Measurements from ENCODE around the gene WFIKKN1.

The WFIKKN1 gene

DNA sequence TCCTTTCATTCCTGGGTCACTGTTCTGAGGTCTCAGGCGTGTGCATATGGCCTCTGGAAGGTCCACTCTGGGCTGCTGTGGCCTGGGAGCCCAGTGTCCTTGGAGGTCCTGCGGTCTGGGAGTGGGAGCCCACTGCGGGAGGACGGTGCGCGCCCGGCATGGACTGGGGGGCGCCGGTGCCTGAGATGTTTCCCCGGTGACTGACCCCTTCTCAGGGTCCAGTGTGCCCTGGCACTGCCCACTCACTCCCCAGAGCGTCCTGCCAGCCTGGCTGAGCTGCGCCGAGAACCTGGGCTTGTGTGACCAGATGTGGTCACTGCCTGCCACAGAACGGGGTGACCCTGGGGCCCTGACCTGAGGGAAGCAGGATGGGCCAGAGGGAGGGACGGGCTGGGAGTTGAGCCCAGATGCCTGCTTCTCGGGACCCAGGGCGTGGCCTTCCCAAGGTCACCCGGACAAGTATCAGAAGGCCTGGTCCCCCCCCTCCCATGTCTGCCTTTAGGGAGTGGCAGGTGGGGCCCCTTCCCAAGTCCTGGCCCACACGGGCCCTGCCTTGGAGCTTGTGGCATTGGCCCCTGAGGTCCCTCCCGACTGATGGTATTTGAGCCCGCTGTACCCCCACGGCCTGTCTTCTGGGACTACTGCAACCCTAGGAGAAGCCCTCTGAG is 43.6 kb downstream of the WFIKKN1 start:
- DNase-seq (ENCODE audit: low read depth), result no peak

DNA sequence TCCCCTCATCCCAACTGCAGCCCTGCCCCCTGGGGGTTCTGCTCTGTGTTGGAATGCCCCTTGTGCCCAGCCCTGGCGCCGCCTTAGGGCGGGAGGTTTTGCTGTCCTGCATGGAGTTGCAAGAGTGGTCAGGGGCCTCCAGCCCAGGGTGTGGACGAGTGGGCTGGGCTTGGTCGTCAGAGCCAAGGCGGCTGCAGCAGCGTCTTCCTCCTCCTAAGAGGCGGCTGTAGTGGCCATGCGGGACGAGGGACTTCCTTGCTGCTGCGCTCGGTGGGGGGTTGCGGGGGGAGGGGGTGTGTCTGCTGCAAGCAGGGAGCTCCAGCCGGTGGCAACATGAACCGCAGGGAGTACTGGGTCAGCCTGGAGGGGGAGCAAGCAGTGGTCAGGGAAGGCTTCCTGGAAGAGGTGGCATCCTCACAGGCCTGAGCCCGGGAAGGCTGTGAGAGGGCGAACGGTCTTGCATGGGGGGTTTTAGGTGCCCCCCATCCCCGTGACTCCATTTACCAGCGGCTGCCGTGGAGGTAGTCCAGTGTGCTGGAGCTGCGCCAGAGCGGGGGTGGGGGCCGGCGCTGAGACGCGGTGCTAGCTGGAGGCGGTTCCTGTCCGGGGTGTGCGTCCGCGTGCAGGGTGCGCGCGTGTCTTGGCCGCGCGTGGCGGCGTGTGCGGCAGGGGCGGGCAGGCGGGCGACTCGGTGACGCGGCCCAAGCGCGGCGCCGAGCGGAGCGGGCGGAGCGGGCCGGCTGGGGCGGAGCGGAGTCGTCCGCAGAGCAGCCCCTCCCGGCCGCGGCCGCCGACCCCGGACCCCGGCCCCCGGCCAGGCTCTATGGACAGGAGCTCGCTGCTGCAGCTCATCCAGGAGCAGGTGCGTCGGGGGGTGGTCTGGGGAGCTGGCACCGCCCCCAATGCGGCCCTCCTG is 44.4 kb downstream of the WFIKKN1 start, which contains the start of gene RHBDL1:
Gene RHBDL1, plus strand, starts transcription at position 704 of the 916 bp plus-strand sequence. Its CDS starts 120 bp downstream, at position 824.
- no peak for DNase-seq (ENCODE audit: low read depth)

DNA sequence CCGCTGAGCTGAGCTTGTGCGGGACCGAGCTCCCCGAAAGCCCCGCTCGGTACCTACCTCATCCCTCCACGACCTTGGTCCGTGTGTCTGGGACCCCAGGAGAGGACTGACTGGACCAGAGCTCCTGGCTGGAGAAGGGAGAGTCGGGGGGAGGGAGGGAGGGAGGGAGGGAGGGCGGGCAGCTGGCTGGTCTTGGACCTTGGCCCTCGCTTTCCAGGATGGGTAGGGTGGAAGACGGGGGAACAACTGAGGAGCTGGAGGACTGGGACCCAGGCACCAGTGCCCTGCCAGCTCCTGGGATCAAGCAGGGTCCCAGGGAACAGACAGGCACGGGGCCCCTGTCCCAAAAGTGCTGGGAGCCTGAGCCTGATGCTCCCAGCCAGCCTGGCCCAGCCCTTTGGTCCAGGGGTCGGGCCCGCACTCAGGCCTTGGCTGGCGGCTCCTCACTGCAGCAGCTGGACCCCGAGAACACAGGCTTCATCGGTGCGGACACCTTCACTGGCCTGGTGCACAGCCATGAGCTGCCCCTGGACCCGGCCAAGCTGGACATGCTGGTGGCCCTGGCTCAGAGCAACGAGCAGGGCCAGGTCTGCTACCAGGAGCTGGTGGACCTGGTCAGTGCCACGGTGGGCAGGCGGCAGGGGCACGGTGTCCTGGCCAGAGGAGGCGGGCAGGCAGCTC is 45.2 kb downstream of the WFIKKN1 start:
- DNase-seq (ENCODE audit: low read depth), result no peak

DNA sequence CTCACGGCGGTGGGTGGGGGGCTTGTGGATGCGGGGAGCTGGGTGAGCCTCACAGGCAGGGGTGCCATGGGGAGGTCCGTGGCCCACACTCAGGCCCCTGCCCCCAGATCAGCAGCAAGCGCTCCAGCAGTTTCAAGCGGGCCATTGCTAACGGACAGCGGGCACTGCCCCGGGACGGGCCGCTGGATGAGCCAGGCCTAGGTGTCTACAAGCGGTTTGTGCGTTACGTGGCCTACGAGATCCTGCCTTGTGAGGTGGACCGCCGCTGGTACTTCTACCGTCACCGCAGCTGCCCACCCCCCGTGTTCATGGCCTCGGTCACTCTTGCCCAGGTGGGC is 45.7 kb downstream of the WFIKKN1 start:
- no peak for DNase-seq (ENCODE audit: low read depth)

DNA sequence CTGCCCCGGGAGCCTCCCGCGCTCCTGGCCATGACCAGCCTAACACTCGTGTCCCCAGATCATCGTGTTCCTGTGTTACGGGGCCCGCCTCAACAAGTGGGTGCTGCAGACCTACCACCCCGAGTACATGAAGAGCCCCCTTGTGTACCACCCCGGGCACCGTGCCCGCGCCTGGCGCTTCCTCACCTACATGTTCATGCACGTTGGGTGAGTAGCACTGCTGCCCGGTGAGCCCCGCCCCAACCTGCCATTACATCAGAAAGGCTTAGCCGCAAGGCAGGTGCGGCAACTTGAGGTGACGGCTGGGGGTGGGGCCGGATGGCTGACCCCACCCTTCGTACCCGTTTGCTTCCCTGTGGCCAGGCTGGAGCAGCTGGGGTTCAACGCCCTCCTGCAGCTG is 46.1 kb downstream of the WFIKKN1 start:
- no peak for DNase-seq (ENCODE audit: low read depth)

DNA sequence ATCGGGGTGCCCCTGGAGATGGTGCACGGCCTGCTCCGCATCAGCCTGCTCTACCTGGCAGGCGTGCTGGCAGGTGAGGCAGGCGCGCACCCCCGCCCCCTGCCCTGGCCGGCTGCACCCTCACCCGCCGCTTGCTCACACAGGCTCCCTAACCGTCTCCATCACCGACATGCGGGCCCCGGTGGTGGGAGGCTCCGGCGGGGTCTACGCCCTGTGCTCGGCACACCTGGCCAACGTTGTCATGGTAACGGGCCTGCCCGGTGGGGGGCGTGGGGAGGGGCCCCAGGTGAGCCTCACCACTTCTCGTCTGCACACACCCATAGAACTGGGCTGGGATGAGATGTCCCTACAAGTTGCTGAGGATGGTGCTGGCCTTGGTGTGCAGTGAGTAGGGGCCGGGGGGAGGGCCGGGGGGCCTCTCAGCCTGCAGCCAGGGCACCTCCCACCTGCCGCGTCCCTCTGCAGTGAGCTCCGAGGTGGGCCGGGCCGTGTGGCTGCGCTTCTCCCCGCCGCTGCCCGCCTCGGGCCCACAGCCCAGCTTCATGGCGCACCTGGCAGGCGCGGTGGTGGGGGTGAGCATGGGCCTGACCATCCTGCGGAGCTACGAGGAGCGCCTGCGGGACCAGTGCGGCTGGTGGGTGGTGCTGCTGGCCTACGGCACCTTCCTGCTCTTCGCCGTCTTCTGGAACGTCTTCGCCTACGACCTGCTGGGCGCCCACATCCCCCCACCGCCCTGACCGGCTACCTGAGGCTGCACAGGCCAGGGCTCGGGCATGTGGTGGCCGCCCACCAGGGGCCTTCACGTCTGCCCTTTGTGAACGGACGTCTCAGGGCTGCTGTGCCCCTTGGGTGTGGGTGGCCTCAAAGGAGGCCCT is 46.8 kb downstream of the WFIKKN1 start:
- no peak for DNase-seq (ENCODE audit: low read depth)

DNA sequence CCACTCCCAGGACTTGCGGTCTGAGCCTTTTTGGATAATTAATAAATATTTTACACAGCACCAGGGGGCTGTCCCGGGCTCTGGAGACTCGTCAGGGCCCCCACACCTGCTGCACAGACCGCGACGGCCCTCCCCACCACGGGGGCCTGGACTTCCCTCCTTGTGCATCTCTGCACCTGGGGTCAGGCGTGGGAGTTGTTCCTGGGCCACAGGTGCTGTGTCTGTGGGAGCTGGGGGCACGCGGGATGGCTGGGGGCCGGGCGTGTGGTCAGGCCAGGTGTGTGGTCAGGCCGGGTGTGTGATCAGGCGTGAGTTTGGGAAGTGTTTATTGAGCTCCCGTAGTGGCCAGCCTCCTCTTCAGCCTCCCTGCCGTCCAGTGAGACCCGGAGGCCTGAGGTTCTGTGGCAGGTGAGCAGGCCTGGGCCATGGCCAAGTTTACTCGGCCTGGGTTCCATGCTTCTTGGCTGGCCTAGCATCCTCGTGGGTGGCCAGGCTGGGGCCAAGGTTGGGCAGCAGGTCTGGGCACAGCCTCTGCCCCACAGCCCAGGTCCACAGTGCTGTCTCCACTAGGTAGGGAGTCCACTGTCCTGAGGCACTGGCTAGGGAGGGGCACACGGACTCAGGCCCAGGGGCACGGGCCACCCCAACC is 47.5 kb downstream of the WFIKKN1 start:
- DNase-seq (ENCODE audit: low read depth), result no peak

DNA sequence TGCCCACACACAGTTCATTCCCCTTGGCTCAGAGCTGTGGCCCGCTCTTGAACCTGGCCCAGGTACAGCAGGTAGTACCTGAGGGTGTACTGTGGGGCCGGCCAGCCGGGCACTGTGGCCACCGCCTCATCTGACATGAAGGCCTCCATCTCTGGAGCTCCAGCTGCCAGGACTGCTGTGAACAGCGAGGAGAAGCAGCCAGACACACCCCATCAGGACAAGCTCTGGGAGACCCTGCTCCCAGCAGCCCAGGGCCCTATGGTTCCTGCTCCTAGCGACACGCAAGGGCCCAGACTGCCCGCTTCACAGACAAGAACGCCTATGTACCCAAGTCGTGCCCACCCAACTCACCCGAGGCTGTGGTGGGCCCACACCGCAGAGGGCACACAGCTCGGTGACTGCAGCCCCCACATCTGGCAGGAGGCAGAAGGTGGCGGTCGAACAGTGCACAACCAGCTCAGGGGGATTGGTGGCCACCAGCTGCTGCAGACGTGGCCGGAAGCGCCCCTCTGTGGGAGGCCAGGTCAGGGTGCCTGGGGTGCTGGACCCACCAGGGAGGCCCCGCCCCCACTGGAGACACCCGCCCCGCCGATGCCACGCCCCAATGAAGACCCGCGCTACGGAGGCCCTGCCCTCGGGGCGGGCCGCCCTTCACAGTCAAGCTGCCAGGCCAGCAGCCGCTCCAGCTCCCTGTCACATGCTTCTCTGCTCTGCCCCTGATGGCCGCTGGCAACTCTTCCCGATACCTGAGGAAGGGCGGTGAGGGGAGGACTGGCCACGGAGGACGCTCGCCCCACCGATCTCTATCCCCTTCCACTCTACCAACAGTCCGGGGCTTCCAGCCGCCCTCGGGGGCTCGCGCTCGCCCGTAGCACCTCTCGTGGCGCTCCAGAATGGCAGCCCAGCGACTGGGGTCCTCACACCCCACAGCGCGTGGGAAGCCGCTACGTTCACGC is 48.4 kb downstream of the WFIKKN1 start:
- no peak for DNase-seq (ENCODE audit: low read depth)

DNA sequence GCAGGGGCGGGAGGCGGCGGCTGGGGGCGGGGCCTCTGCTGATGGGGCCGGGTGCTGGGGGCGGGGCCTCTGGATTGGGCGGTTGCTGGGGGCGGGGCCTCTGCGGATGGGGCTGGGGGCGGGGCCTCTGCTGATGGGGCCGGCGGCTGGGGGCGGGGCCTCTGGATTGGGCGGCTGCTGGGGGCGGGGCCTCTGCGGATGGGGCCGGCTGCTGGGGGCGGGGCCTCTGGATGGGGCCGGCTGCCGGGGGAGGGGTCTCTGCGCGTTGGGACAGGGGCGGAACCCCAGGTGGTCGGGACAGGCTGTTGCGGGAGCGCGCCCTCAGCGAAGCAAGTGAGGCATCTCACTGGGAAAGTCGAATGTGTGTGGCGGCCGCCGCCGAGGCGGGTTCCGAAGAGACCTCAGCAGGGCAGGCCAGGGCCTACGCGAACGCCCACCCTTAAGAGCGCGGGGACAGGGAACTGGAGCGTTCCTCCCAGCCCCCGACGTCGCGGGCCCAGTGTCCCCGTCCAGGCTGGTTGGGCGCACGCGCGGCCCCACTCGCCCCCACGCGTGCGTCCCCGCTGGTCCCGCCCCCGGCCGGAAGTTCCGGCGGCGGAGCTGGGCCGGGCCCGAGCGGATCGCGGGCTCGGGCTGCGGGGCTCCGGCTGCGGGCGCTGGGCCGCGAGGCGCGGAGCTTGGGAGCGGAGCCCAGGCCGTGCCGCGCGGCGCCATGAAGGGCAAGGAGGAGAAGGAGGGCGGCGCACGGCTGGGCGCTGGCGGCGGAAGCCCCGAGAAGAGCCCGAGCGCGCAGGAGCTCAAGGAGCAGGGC is 49.2 kb downstream of the WFIKKN1 start, which contains the start of gene STUB1:
Gene STUB1, plus strand, starts transcription at position 597 of the 811 bp plus-strand sequence. Its CDS starts 116 bp downstream, at position 713.
- peak; percentile 20 for DNase-seq (ENCODE audit: low read depth)

DNA sequence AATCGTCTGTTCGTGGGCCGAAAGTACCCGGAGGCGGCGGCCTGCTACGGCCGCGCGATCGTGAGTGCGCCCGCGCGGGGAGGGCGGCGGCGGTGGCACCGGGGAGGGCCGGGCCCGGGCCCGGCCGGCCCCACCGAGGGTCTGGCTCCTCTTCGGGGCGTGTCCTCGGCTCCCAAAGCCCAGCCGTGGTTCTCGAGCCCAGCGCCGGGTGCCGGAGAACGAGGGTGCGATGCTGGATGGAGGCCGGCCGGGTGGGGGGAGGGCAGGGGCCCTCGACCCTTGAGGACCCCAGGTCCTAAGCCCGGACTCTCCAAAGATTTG is 49.8 kb downstream of the WFIKKN1 start:
- no peak for DNase-seq (ENCODE audit: low read depth)

DNA sequence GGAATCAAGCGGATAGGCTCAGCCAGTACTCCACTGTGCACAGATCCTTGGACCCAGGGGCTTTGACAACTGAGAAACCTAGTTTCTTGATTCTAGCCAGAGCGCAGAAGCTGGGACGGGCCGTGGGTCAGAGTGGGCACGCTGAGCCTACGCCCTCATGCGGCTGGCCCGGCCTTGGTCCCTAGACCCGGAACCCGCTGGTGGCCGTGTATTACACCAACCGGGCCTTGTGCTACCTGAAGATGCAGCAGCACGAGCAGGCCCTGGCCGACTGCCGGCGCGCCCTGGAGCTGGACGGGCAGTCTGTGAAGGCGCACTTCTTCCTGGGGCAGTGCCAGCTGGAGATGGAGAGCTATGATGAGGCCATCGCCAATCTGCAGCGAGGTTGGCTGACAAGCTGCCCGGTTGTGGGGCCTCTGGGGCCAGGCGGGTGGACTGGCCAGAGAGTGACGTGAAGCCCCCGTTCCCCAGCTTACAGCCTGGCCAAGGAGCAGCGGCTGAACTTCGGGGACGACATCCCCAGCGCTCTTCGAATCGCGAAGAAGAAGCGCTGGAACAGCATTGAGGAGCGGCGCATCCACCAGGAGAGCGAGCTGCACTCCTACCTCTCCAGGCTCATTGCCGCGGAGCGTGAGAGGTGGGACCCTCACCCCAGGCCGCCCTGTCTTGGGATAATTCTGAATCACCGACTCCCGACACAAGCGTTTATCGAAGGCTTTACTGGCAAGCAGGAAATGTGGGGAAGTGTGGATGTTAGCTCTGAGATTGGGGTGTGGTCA is 50.4 kb downstream of the WFIKKN1 start:
- no peak for DNase-seq (ENCODE audit: low read depth)

DNA sequence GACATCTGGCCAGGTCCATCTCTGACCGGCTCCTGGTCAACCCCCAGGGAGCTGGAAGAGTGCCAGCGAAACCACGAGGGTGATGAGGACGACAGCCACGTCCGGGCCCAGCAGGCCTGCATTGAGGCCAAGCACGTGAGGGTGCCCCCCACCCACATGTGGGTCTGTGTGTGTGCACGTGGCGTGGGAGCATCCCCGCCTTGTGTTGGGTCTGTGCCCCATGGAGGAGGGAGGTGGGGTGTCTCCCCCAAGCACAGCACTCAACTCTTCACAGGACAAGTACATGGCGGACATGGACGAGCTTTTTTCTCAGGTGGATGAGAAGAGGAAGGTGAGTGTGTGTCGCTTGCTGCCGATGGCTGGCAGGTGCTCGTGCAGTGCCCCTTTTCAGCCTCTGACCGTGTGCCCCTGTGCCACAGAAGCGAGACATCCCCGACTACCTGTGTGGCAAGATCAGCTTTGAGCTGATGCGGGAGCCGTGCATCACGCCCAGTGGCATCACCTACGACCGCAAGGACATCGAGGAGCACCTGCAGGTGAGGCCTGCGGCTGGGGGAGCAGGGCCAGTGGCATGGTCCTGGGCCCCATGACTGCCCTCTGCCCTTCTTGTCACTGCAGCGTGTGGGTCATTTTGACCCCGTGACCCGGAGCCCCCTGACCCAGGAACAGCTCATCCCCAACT is 51.1 kb downstream of the WFIKKN1 start:
- DNase-seq (ENCODE audit: low read depth), result no peak

DNA sequence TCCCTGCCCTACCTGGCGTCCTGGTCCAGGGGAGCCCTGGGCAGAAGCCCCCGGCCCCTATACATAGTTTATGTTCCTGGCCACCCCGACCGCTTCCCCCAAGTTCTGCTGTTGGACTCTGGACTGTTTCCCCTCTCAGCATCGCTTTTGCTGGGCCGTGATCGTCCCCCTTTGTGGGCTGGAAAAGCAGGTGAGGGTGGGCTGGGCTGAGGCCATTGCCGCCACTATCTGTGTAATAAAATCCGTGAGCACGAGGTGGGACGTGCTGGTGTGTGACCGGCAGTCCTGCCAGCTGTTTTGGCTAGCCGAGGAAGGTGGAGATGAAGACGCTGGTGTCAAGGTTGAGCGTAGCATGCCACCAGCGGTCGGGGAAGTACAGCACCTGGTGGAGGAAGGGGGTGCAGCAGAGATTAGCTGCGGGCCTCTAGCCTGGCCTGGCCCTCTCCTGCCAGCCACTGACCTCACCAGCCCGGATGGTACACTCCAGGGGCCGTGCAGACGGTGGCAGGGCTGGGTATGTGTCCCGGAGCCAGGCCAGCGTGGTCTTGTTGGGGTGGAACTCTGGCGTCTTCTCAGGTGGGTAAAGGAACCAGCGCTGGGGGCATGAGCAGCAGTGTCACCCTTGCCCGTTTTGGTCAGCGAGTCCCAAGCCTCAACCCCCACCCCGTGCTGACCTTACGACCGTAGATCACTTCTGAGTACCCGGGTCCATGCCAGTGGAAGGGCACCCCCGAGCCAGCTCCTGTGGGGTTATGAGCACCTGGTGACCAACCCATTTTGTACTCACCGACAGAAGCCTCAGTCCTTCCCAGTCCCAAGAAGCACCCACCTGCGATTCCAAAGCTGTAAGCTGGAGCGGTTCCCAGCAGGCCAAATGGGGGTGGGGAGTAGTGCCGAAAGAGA is 52.0 kb downstream of the WFIKKN1 start:
- no peak for DNase-seq (ENCODE audit: low read depth)

DNA sequence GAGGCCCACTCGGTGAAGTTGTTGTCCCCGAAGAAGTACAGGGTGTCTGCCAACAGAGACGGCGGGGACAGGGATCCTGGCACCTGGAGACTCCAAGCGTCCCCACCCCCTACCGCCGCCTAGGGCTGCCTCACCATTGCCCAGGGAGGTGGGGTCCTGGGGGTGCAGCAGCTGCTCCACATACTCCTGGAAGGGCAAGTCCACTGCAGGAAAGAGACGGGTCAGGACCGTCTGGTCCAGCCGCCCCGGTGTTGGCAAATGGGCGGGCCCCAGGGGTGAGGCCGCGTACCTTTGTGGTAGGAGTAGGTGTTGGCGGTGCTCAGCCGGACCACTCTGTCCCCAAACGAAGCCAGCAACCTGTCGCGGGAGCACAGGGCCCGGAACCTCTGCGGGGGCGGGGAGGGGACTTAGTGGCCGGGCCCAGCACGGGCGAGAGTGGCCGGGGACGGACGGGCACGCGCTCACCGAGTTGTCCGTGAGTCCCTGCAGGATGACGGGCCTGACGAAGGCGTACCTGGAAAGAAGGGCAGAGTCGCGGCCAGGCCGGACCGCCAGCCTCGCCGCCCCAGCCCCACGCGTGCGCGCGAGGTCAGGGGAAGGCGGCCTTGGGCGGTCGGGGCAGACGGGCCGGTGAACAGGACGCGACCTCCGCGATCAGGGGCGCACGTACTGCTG is 52.7 kb downstream of the WFIKKN1 start:
- DNase-seq (ENCODE audit: low read depth), result no peak
